ENCODE measurements around the gene TTI1. TPM values are rescaled to one million over a fixed set of nuclear protein-coding genes. Genes with fewer than 3 reads are reported as not detected.

The TTI1 gene
- total RNA-seq, 4 donors from 2014 or later: 14.8 to 25.4 (median 20.3) TPM

- in situ Hi-C loops (cut with MboI; ENCODE audit: low sequenced_read_pairs in 4 of 4): no loop called here
- Histone ChIP-seq H3K27ac (no peak overlapping the region), H3K9me3 (no peaks in the 10 kb centered on the region), H3K4me1 (no peaks in the 10 kb centered on the region), H3K27me3 (peaks cover 0 to 9% (median 3%) of the 10 kb centered on the region in 3 donors), H3K36me3 (no peaks in the 10 kb centered on the region), H3K4me3 (no peak overlapping the region)
- no peak for TF ChIP-seq POLR2A (IDR thresholded peaks at IDR 0.05)
- TF ChIP-seq, protein P1, sequence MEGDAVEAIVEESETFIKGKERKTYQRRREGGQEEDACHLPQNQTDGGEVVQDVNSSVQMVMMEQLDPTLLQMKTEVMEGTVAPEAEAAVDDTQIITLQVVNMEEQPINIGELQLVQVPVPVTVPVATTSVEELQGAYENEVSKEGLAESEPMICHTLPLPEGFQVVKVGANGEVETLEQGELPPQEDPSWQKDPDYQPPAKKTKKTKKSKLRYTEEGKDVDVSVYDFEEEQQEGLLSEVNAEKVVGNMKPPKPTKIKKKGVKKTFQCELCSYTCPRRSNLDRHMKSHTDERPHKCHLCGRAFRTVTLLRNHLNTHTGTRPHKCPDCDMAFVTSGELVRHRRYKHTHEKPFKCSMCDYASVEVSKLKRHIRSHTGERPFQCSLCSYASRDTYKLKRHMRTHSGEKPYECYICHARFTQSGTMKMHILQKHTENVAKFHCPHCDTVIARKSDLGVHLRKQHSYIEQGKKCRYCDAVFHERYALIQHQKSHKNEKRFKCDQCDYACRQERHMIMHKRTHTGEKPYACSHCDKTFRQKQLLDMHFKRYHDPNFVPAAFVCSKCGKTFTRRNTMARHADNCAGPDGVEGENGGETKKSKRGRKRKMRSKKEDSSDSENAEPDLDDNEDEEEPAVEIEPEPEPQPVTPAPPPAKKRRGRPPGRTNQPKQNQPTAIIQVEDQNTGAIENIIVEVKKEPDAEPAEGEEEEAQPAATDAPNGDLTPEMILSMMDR (IDR thresholded peaks at IDR 0.05 in 4 of 5, conservative IDR thresholded peaks at IDR 0.05 in 1 of 5): no peak
- ATAC-seq: no peak
- peak in 1 of 2 donors; percentile 1 for DNase-seq
- intact Hi-C loops (cut with DNase I; ENCODE audit: low total_unique reads): no loop called here
Measured at GRCh38 chr20:37936451-37936850, 96.8 kb downstream of the TTI1 start.

- Histone ChIP-seq H3K27me3 (peaks cover 0 to 9% (median 3%) of the 10 kb centered on the region in 3 donors), H3K27ac (no peak overlapping the region), H3K4me3 (no peak overlapping the region), H3K9me3 (no peaks in the 10 kb centered on the region), H3K36me3 (no peaks in the 10 kb centered on the region), H3K4me1 (no peaks in the 10 kb centered on the region)
- intact Hi-C loops (cut with DNase I; ENCODE audit: low total_unique reads): no loop called here
- in situ Hi-C loops (cut with MboI; ENCODE audit: low sequenced_read_pairs in 4 of 4): no loop called here
- ATAC-seq: no peak
- TF ChIP-seq, protein P1 (IDR thresholded peaks at IDR 0.05 in 4 of 5, conservative IDR thresholded peaks at IDR 0.05 in 1 of 5): no peak
- TF ChIP-seq POLR2A (IDR thresholded peaks at IDR 0.05): no peak
- no peak for DNase-seq
Measured at GRCh38 chr20:37936041-37936440, 97.2 kb downstream of the TTI1 start.

GRCh38 chr20:37935435-37935834 lies 97.8 kb downstream of the TTI1 start:
- intact Hi-C loops (cut with DNase I; ENCODE audit: low total_unique reads): no loop called here
- in situ Hi-C loops (cut with MboI; ENCODE audit: low sequenced_read_pairs in 4 of 4): no loop called here
- peaks cover 0 to 9% (median 3%) of the 10 kb centered on the region in 3 donors for H3K27me3 ChIP-seq
- TF ChIP-seq, protein P1 (IDR thresholded peaks at IDR 0.05 in 4 of 5, conservative IDR thresholded peaks at IDR 0.05 in 1 of 5): no peak
- no peak for TF ChIP-seq POLR2A (IDR thresholded peaks at IDR 0.05)
- H3K4me1 ChIP-seq: no peaks in the 10 kb centered on the region
- no peak for DNase-seq
- H3K27ac ChIP-seq: no peak overlapping the region
- no peak for ATAC-seq
- no peaks in the 10 kb centered on the region for H3K9me3 ChIP-seq
- no peak overlapping the region for H3K4me3 ChIP-seq
- no peaks in the 10 kb centered on the region for H3K36me3 ChIP-seq

- no peaks in the 10 kb centered on the region for H3K9me3 ChIP-seq
- H3K27me3 ChIP-seq: peaks cover 0 to 9% (median 3%) of the 10 kb centered on the region in 3 donors
- no peaks in the 10 kb centered on the region for H3K36me3 ChIP-seq
- no peak overlapping the region for H3K4me3 ChIP-seq
- intact Hi-C loops (cut with DNase I; ENCODE audit: low total_unique reads) (no loop called here), in situ Hi-C loops (cut with MboI; ENCODE audit: low sequenced_read_pairs in 4 of 4) (no loop called here)
- DNase-seq (no peak), ATAC-seq (no peak)
- H3K27ac ChIP-seq: no peak overlapping the region
- TF ChIP-seq POLR2A (IDR thresholded peaks at IDR 0.05): no peak
- H3K4me1 ChIP-seq: no peaks in the 10 kb centered on the region
Measured at GRCh38 chr20:37934634-37935375, 98.5 kb downstream of the TTI1 start.

- Histone ChIP-seq H3K4me3 (no peak overlapping the region), H3K36me3 (no peaks in the 10 kb centered on the region), H3K4me1 (no peaks in the 10 kb centered on the region), H3K9me3 (no peaks in the 10 kb centered on the region), H3K27ac (no peak overlapping the region), H3K27me3 (peaks cover 0 to 9% (median 3%) of the 10 kb centered on the region in 3 donors)
- TF ChIP-seq, protein P1 (IDR thresholded peaks at IDR 0.05 in 4 of 5, conservative IDR thresholded peaks at IDR 0.05 in 1 of 5): no peak
- no peak for TF ChIP-seq POLR2A (IDR thresholded peaks at IDR 0.05)
- in situ Hi-C loops (cut with MboI; ENCODE audit: low sequenced_read_pairs in 4 of 4): no loop called here
- ATAC-seq (no peak), DNase-seq (no peak)
- intact Hi-C loops (cut with DNase I; ENCODE audit: low total_unique reads): no loop called here
Measured at GRCh38 chr20:37933786-37934633, 99.2 kb downstream of the TTI1 start.
